ENCODE measurements around the gene SLC35G6. TPM values are rescaled to one million over a fixed set of nuclear protein-coding genes. Genes with fewer than 3 reads are reported as not detected.

Gene SLC35G6
- total and polyA plus RNA-seq, 2 of the 13 experiments (the other 11 are each of a cell fraction or from before 2014, with no cell fraction given), result 0.07 TPM; not detected in 1

DNA sequence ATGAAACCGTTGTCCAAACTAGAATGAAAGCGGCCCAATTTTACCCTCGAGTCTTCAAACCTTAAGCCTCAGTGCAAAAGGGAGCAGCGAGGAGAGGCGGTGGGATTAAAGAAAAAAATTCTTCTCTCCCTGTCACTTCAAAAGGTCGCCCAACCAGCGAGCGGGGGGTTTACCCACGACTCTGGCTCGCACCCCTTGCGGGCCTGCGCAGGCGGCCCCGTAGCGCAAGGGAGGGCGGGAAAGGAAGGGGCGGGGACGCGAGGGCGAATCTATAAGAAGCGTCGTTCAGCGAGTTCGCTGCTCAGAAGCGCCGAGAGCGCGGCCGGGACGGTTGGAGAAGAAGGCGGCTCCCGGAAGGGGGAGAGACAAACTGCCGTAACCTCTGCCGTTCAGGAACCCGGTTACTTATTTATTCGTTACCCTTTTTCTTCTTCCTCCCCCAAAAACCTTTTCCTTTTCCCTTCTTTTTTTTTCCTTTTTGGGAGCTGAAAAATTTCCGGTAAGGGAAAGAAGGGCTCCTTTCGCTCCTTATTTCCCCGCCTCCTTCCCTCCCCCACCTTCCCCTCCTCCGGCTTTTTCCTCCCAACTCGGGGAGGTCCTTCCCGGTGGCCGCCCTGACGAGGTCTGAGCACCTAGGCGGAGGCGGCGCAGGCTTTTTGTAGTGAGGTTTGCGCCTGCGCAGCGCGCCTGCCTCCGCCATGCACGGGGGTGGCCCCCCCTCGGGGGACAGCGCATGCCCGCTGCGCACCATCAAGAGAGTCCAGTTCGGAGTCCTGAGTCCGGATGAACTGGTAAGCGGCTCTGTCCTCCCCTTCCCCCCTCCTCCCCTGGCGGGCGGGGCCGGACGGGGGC lies 3.0 kb downstream of the SLC35G6 start, which contains the start of gene POLR2A (continued):
- TF ChIP-seq, protein P1, sequence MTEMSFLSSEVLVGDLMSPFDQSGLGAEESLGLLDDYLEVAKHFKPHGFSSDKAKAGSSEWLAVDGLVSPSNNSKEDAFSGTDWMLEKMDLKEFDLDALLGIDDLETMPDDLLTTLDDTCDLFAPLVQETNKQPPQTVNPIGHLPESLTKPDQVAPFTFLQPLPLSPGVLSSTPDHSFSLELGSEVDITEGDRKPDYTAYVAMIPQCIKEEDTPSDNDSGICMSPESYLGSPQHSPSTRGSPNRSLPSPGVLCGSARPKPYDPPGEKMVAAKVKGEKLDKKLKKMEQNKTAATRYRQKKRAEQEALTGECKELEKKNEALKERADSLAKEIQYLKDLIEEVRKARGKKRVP (CRISPR knock-in tag; IDR thresholded peaks at IDR 0.05), result peak in 1 of 2 experiments; percentile 52; a peak in 1 of 4 replicates
- TF ChIP-seq ZBTB20 (CRISPR knock-in tag; IDR thresholded peaks at IDR 0.05; ENCODE audit: borderline replicate concordance, low read depth) (peak; percentile 69; the same call in 1 of the 2 replicates), NFYC (CRISPR knock-in tag; IDR thresholded peaks at IDR 0.05) (peak; percentile 52; the same call in 1 of the 2 replicates), ARNTL (CRISPR knock-in tag; IDR thresholded peaks at IDR 0.05) (no peak; the same call in 1 of the 2 replicates), NFYB (CRISPR knock-in tag; IDR thresholded peaks at IDR 0.05) (peak; percentile 55), ZSCAN30 (CRISPR knock-in tag; IDR thresholded peaks at IDR 0.05) (peak; percentile 84; the same call in 1 of the 2 replicates), CEBPB (IDR thresholded peaks at IDR 0.05; ENCODE audit: borderline replicate concordance, low read depth, low read length) (no peak), MYNN (CRISPR knock-in tag; IDR thresholded peaks at IDR 0.05; ENCODE audit: low read depth) (peak; percentile 86; the same call in 1 of the 2 replicates), POLR2A (IDR thresholded peaks at IDR 0.05; ENCODE audit: insufficient read depth in 1 of 2, low read depth in 2 of 2, low read length in 2 of 2) (peak; percentile 100), IKZF1 (IDR thresholded peaks at IDR 0.05) (no peak), PHF5A (CRISPR knock-in tag; IDR thresholded peaks at IDR 0.05; ENCODE audit: low read depth, unreplicated experiment) (peak; percentile 42), CBX1 (IDR thresholded peaks at IDR 0.05; ENCODE audit: low read depth) (peak; percentile 89), KDM5A (IDR thresholded peaks at IDR 0.05; ENCODE audit: borderline replicate concordance, low read length) (no peak; the same call in 1 of the 2 replicates), ZNF564 (CRISPR knock-in tag; IDR thresholded peaks at IDR 0.05) (no peak; the same call in 1 of the 2 replicates), XBP1 (CRISPR knock-in tag; IDR thresholded peaks at IDR 0.05) (peak; percentile 87), ZIK1 (CRISPR knock-in tag; IDR thresholded peaks at IDR 0.05; ENCODE audit: borderline replicate concordance, low read depth) (0 out of 2 replicates have a peak, but pooled peaks have one; percentile 24), ZNF24 (IDR thresholded peaks at IDR 0.05) (no peak), ZNF205 (CRISPR knock-in tag; IDR thresholded peaks at IDR 0.05) (peak; percentile 98)
- TF ChIP-seq, protein P2, sequence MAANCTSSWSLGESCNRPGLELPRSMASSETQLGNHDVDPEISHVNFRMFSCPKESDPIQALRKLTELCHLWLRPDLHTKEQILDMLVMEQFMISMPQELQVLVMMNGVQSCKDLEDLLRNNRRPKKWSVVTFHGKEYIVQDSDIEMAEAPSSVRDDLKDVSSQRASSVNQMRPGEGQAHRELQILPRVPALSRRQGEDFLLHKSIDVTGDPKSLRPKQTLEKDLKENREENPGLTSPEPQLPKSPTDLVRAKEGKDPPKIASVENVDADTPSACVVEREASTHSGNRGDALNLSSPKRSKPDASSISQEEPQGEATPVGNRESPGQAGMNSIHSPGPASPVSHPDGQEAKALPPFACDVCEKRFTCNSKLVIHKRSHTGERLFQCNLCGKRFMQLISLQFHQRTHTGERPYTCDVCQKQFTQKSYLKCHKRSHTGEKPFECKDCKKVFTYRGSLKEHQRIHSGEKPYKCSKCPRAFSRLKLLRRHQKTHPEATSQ (CRISPR knock-in tag; IDR thresholded peaks at IDR 0.05; ENCODE audit: borderline replicate concordance), result no peak
- TF ChIP-seq, protein P3, sequence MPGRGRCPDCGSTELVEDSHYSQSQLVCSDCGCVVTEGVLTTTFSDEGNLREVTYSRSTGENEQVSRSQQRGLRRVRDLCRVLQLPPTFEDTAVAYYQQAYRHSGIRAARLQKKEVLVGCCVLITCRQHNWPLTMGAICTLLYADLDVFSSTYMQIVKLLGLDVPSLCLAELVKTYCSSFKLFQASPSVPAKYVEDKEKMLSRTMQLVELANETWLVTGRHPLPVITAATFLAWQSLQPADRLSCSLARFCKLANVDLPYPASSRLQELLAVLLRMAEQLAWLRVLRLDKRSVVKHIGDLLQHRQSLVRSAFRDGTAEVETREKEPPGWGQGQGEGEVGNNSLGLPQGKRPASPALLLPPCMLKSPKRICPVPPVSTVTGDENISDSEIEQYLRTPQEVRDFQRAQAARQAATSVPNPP (CRISPR knock-in tag; IDR thresholded peaks at IDR 0.05), result no peak
- TF ChIP-seq, protein P4, sequence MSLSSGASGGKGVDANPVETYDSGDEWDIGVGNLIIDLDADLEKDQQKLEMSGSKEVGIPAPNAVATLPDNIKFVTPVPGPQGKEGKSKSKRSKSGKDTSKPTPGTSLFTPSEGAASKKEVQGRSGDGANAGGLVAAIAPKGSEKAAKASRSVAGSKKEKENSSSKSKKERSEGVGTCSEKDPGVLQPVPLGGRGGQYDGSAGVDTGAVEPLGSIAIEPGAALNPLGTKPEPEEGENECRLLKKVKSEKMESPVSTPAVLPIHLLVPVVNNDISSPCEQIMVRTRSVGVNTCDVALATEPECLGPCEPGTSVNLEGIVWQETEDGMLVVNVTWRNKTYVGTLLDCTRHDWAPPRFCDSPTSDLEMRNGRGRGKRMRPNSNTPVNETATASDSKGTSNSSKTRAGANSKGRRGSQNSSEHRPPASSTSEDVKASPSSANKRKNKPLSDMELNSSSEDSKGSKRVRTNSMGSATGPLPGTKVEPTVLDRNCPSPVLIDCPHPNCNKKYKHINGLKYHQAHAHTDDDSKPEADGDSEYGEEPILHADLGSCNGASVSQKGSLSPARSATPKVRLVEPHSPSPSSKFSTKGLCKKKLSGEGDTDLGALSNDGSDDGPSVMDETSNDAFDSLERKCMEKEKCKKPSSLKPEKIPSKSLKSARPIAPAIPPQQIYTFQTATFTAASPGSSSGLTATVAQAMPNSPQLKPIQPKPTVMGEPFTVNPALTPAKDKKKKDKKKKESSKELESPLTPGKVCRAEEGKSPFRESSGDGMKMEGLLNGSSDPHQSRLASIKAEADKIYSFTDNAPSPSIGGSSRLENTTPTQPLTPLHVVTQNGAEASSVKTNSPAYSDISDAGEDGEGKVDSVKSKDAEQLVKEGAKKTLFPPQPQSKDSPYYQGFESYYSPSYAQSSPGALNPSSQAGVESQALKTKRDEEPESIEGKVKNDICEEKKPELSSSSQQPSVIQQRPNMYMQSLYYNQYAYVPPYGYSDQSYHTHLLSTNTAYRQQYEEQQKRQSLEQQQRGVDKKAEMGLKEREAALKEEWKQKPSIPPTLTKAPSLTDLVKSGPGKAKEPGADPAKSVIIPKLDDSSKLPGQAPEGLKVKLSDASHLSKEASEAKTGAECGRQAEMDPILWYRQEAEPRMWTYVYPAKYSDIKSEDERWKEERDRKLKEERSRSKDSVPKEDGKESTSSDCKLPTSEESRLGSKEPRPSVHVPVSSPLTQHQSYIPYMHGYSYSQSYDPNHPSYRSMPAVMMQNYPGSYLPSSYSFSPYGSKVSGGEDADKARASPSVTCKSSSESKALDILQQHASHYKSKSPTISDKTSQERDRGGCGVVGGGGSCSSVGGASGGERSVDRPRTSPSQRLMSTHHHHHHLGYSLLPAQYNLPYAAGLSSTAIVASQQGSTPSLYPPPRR (CRISPR knock-in tag; IDR thresholded peaks at IDR 0.05; ENCODE audit: borderline replicate concordance), result peak; percentile 64; the same call in 1 of the 2 replicates

Data from HepG2 (cell line).